T-cell (primary cell): Measurements from ENCODE around the gene PAPPA. TPM values are rescaled to one million over a fixed set of nuclear protein-coding genes. Genes with fewer than 3 reads are reported as not detected.

Experiments used
- ATAC-seq, 4 experiments: fragments of 200-7000 bp in 3 of 4; fragments of 150-1000 bp in 1 of 4; cut with Tn5 transposase; replicated peaks in 1 of 4; 1 replicate in 3 of 4; 2 replicates in 1 of 4; pipeline ENCODE4 v1.10.0; 2021; ENCODE audit warnings: moderate library complexity in 3 of 4, mild to moderate bottlenecking in 2 of 4, moderate number of reproducible peaks in 1 of 4
- CTCF ChIA-PET, 2 donors: fragments of 300-600 bp; sonication (Branson Sonifier 250); formaldehyde crosslinking; loops; one replicate each; lab custom pipeline; 2022; ENCODE audit warnings: antibody characterized with exemption in 2 of 2; lab: Charles Lee
- POLR2A ChIA-PET, 2 donors: fragments of 300-600 bp; sonication (Branson Sonifier 250); formaldehyde crosslinking; loops; one replicate each; lab custom pipeline; 2022; ENCODE audit warnings: antibody characterized with exemption in 2 of 2; lab: Charles Lee
- DNase-seq, 35 experiments: peaks; one replicate each; pipeline versions ENCODE4 v3.0.0 to v3.0.0-alpha.2; 2013 to 2023
- H3K27ac ChIP-seq: one replicate; pipeline ENCODE4 v1.5.1; 2013; ENCODE audit warnings: low read length
- H3K27me3 ChIP-seq, 2 experiments: replicated peaks in 1 of 2; 1 replicate in 1 of 2; 2 replicates in 1 of 2; pipeline versions ENCODE4 v1.6.1 to v1.7.0; 2013; ENCODE audit warnings: low read length in 1 of 2, mixed read lengths in 1 of 2; ENCODE audit not compliant: control insufficient read depth in 2 of 2, insufficient read depth in 2 of 2; ENCODE audit errors: extremely low read depth in 1 of 2
- H3K36me3 ChIP-seq, 2 donors: 1 replicate in 1 of 2; 2 replicates in 1 of 2; pipeline versions ENCODE4 v1.6.1 to v1.7.0; 2013; ENCODE audit warnings: low read length in 1 of 2; ENCODE audit not compliant: control insufficient read depth in 2 of 2, insufficient read depth in 1 of 2; ENCODE audit errors: extremely low read depth in 1 of 2
- H3K4me1 ChIP-seq, 2 experiments: 1 replicate in 1 of 2; 2 replicates in 1 of 2; pipeline versions ENCODE4 v1.6.1 to v1.7.0; 2013; ENCODE audit warnings: low read length in 2 of 2, mixed read lengths in 1 of 2; ENCODE audit not compliant: insufficient read depth in 2 of 2, control insufficient read depth in 1 of 2; ENCODE audit errors: extremely low read depth in 1 of 2
- H3K4me3 ChIP-seq, 2 donors: 1 replicate in 1 of 2; 2 replicates in 1 of 2; pipeline versions ENCODE4 v1.5.1 to v1.7.0; 2013; ENCODE audit warnings: mild to moderate bottlenecking in 2 of 2, low read length in 1 of 2, moderate library complexity in 1 of 2; ENCODE audit not compliant: control insufficient read depth in 1 of 2; ENCODE audit errors: extremely low read depth in 1 of 2
- H3K9me3 ChIP-seq: 2 replicates; pipeline ENCODE4 v1.7.0; 2013
- H3K27ac Mint-ChIP-seq, 2 donors: one replicate each; pipeline ENCODE4 v1.8.0; 2020 to 2021; ENCODE audit warnings: mild to moderate bottlenecking in 2 of 2, mixed read lengths in 2 of 2
- H3K27me3 Mint-ChIP-seq, 2 donors: one replicate each; pipeline ENCODE4 v1.8.0; 2021 to 2022; ENCODE audit warnings: mixed read lengths in 2 of 2
- H3K36me3 Mint-ChIP-seq: one replicate; pipeline ENCODE4 v1.8.0; 2021; ENCODE audit warnings: mixed read lengths
- H3K4me1 Mint-ChIP-seq, 3 donors: one replicate each; pipeline ENCODE4 v1.8.0; 2020 to 2022; ENCODE audit warnings: mixed read lengths in 3 of 3, mild to moderate bottlenecking in 1 of 3
- H3K4me3 Mint-ChIP-seq, 3 donors: one replicate each; pipeline ENCODE4 v1.8.0; 2020 to 2022; ENCODE audit warnings: mild to moderate bottlenecking in 3 of 3, mixed read lengths in 3 of 3, moderate library complexity in 3 of 3
- H3K9me3 Mint-ChIP-seq, 3 donors: one replicate each; pipeline ENCODE4 v1.8.0; 2020 to 2022; ENCODE audit warnings: mixed read lengths in 3 of 3
- WGBS: methylation state at CpG from one replicate; pipeline ENCODE4 v1.1.5; 2013; ENCODE audit warnings: missing lambda C conversion rate; ENCODE audit not compliant: insufficient coverage; 5-methylcytosine and 5-hydroxymethylcytosine counted together
- total RNA-seq, 35 experiments: library from RNA in 6 of 35; stranded (reverse) in 6 of 35; fragments of 120-200 nt in 1 of 35; gene quantifications; one replicate each; pipeline versions ENCODE4 v1.2.1 to v1.2.4 and lab custom pipeline; 2013 to 2026

The PAPPA gene
- total RNA-seq, 5 donors from 2014 or later (not counting 1 experiment from before 2014, with no cell fraction given) = 0.03 to 0.09 (median 0.07) TPM; not detected in 2

DNA sequence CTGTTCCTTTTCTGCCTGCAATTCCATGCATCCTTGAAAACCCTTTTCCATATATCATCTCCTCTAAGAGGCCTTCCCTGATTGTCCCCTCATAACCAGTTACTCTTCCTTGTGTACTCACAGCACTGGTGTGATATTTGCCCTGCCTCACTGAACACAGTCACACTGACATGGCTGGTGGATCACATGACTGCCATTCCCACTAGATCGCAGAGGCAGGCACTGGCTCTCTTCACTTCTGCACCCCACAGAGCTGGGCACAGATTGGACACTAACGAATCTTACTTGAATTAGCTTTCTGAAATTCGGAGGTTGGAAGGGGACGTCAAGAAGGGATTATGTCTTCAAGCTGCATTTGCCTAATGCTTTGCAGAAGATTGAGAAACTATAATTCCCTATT, 208.0 kb downstream of the PAPPA start:
- Mint-ChIP-seq H3K4me1 (no peaks in the 10 kb centered on the region), H3K27me3 (no peaks in the 10 kb centered on the region), H3K36me3 (no peaks in the 10 kb centered on the region), H3K9me3 (no peaks in the 10 kb centered on the region), H3K4me3 (no peak overlapping the region), H3K27ac (no peak overlapping the region)
- CTCF ChIA-PET = no interaction called here
- Histone ChIP-seq H3K27me3 (peaks cover 0 to 5% of the 10 kb centered on the region in 2 experiments), H3K4me1 (no peaks in the 10 kb centered on the region), H3K27ac (no peak overlapping the region), H3K9me3 (no peaks in the 10 kb centered on the region), H3K4me3 (no peak overlapping the region), H3K36me3 (no peaks in the 10 kb centered on the region)
- POLR2A ChIA-PET = no interaction called here
- 83% methylated on average over 1 of the region's 4 CpGs for WGBS
- ATAC-seq (no peak), DNase-seq (no peak)

- Histone ChIP-seq H3K4me1 (no peaks in the 10 kb centered on the region), H3K27ac (no peak overlapping the region), H3K36me3 (no peaks in the 10 kb centered on the region), H3K9me3 (no peaks in the 10 kb centered on the region), H3K27me3 (peaks cover 0 to 5% of the 10 kb centered on the region in 2 experiments), H3K4me3 (no peak overlapping the region)
- WGBS = 72% methylated on average over 5 of the region's 6 CpGs
- ChIA-PET POLR2A (no interaction called here), CTCF (no interaction called here)
- Mint-ChIP-seq H3K9me3 (no peaks in the 10 kb centered on the region), H3K27ac (no peak overlapping the region), H3K36me3 (no peaks in the 10 kb centered on the region), H3K4me3 (no peak overlapping the region), H3K4me1 (no peaks in the 10 kb centered on the region), H3K27me3 (no peaks in the 10 kb centered on the region)
- DNase-seq (no peak), ATAC-seq (no peak)
These were observed 208.9 kb downstream of the PAPPA start for GRCh38 chr9:116362493-116362892.

DNA sequence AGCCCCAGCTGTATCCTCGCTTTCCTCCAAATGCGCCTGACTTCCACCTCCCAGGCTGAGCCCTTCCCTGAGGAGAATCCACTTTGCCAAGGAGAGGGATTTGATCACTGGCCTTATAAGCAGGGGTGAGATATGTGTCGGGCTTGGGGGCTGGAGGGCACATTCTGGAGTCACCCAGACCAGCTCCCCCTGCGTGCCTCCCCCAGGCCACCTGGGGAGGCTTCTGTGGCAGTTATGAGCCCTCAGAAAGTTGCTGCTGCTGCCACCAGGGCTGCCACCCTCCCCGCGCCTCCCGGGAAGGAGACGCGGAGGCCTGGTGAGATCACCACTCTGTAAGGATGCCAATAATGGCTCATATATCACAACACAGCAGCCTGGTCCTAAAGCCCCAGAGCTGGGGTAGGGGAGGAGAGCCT, 211.5 kb downstream of the PAPPA start:
- DNase-seq (no peak), ATAC-seq (no peak)
- no peaks in the 10 kb centered on the region for H3K36me3 Mint-ChIP-seq
- ChIA-PET POLR2A (no interaction called here), CTCF (no interaction called here)
- H3K27ac ChIP-seq = no peak overlapping the region
- H3K4me3 Mint-ChIP-seq = no peak overlapping the region
- H3K4me3 ChIP-seq = no peak overlapping the region
- no peaks in the 10 kb centered on the region for H3K36me3 ChIP-seq
- H3K27ac Mint-ChIP-seq = no peak overlapping the region
- no peaks in the 10 kb centered on the region for H3K27me3 Mint-ChIP-seq
- 88% methylated on average over 1 of the region's 9 CpGs for WGBS
- H3K27me3 ChIP-seq = peaks cover 0 to 1% of the 10 kb centered on the region in 2 experiments
- H3K9me3 ChIP-seq = no peaks in the 10 kb centered on the region
- H3K4me1 Mint-ChIP-seq = no peaks in the 10 kb centered on the region
- H3K4me1 ChIP-seq = no peaks in the 10 kb centered on the region
- H3K9me3 Mint-ChIP-seq = no peaks in the 10 kb centered on the region

- H3K27ac Mint-ChIP-seq = no peak overlapping the region
- H3K36me3 ChIP-seq = no peaks in the 10 kb centered on the region
- no peaks in the 10 kb centered on the region for H3K9me3 Mint-ChIP-seq
- CTCF ChIA-PET = no interaction called here
- no peaks in the 10 kb centered on the region for H3K27me3 Mint-ChIP-seq
- no peaks in the 10 kb centered on the region for H3K4me1 ChIP-seq
- no peak overlapping the region for H3K4me3 ChIP-seq
- H3K4me1 Mint-ChIP-seq = no peaks in the 10 kb centered on the region
- H3K4me3 Mint-ChIP-seq = no peak overlapping the region
- no peak for ATAC-seq
- POLR2A ChIA-PET = no interaction called here
- 60% methylated on average over 1 of the region's 1 CpG for WGBS
- no peaks in the 10 kb centered on the region for H3K9me3 ChIP-seq
- H3K27ac ChIP-seq = no peak overlapping the region
- DNase-seq = no peak
- no peaks in the 10 kb centered on the region for H3K27me3 ChIP-seq
- no peaks in the 10 kb centered on the region for H3K36me3 Mint-ChIP-seq
These were observed 212.7 kb downstream of the PAPPA start for GRCh38 chr9:116366241-116366640.

DNA sequence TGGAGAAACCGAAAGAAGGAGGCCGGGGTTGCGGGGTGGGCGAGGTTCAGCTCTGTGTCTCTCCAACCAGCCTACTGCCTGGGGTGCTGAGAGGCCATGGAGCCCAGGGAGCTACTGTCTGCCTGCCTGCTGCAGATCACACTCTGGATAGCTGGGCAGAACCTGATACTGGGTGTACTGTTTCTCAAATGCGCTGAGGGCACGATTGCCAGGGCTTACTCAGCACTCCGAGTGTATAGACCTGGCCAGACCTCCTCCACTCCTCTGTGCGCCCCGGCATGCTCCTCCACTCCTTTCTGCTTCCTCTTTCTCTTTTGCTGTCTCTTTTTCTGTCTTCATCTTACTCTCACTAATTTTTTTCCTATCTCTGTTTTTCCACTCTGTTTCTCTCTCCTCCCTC, 215.1 kb downstream of the PAPPA start:
- Mint-ChIP-seq H3K4me3 (no peak overlapping the region), H3K27ac (no peak overlapping the region), H3K36me3 (no peaks in the 10 kb centered on the region), H3K4me1 (no peaks in the 10 kb centered on the region), H3K9me3 (peaks cover 0 to 2% (median 0%) of the 10 kb centered on the region in 3 donors), H3K27me3 (no peaks in the 10 kb centered on the region)
- no peak for ATAC-seq
- Histone ChIP-seq H3K27ac (no peak overlapping the region), H3K27me3 (no peaks in the 10 kb centered on the region), H3K9me3 (no peaks in the 10 kb centered on the region), H3K4me3 (no peak overlapping the region), H3K4me1 (no peaks in the 10 kb centered on the region), H3K36me3 (no peaks in the 10 kb centered on the region)
- 88% methylated on average over 9 of the region's 9 CpGs for whole genome bisulfite sequencing
- CTCF ChIA-PET = no interaction called here
- DNase-seq = no peak
- POLR2A ChIA-PET = no interaction called here

- H3K27me3 ChIP-seq = no peaks in the 10 kb centered on the region
- H3K27ac ChIP-seq = no peak overlapping the region
- ATAC-seq = no peak
- DNase-seq = no peak
- Mint-ChIP-seq H3K27ac (no peak overlapping the region), H3K27me3 (no peaks in the 10 kb centered on the region), H3K36me3 (no peaks in the 10 kb centered on the region), H3K9me3 (peaks cover 0 to 2% (median 0%) of the 10 kb centered on the region in 3 donors), H3K4me1 (no peaks in the 10 kb centered on the region), H3K4me3 (no peak overlapping the region)
- POLR2A ChIA-PET = no interaction called here
- no peaks in the 10 kb centered on the region for H3K36me3 ChIP-seq
- H3K4me1 ChIP-seq = no peaks in the 10 kb centered on the region
- CTCF ChIA-PET = no interaction called here
- no peaks in the 10 kb centered on the region for H3K9me3 ChIP-seq
- no peak overlapping the region for H3K4me3 ChIP-seq
- WGBS = 70% methylated on average over 3 of the region's 5 CpGs
These were observed 216.1 kb downstream of the PAPPA start for GRCh38 chr9:116369706-116370105.

- no peak for ATAC-seq
These were observed 217.0 kb downstream of the PAPPA start for GRCh38 chr9:116370556-116370955.

More at GRCh38 chr9:116370556-116370955, 217.0 kb downstream of the PAPPA start:
- no peak for DNase-seq
- Histone ChIP-seq H3K27ac (no peak overlapping the region), H3K4me3 (no peak overlapping the region), H3K4me1 (no peaks in the 10 kb centered on the region), H3K36me3 (no peaks in the 10 kb centered on the region), H3K27me3 (no peaks in the 10 kb centered on the region), H3K9me3 (no peaks in the 10 kb centered on the region)
- no peaks in the 10 kb centered on the region for H3K36me3 Mint-ChIP-seq
- no peaks in the 10 kb centered on the region for H3K27me3 Mint-ChIP-seq
- no peak overlapping the region for H3K27ac Mint-ChIP-seq
- H3K9me3 Mint-ChIP-seq = peaks cover 0 to 2% (median 0%) of the 10 kb centered on the region in 3 donors
- H3K4me3 Mint-ChIP-seq = no peak overlapping the region
- WGBS = 100% methylated on average over 3 of the region's 4 CpGs
- no peaks in the 10 kb centered on the region for H3K4me1 Mint-ChIP-seq
- ChIA-PET CTCF (interaction anchor here in 1 of 2 donors (0.7 kb wide), 1 partner anchor 42 kb away, joined by 3 read pairs; no protein-coding TSS in a partner anchor), POLR2A (no interaction called here)
